DMS 273 (cell line): ENCODE data around the gene TM6SF1.
"Not testable (repeated sequence)": the region's sequence is repeated elsewhere in the genome, so short reads cannot be mapped to it uniquely, and the experiment has no call there.

ENCODE experiments used
- DNase-seq: peaks from one replicate; lab custom pipeline; 2025; ENCODE audit not compliant: unreplicated experiment; lab: John Stamatoyannopoulos, UW

The TM6SF1 gene

DNA sequence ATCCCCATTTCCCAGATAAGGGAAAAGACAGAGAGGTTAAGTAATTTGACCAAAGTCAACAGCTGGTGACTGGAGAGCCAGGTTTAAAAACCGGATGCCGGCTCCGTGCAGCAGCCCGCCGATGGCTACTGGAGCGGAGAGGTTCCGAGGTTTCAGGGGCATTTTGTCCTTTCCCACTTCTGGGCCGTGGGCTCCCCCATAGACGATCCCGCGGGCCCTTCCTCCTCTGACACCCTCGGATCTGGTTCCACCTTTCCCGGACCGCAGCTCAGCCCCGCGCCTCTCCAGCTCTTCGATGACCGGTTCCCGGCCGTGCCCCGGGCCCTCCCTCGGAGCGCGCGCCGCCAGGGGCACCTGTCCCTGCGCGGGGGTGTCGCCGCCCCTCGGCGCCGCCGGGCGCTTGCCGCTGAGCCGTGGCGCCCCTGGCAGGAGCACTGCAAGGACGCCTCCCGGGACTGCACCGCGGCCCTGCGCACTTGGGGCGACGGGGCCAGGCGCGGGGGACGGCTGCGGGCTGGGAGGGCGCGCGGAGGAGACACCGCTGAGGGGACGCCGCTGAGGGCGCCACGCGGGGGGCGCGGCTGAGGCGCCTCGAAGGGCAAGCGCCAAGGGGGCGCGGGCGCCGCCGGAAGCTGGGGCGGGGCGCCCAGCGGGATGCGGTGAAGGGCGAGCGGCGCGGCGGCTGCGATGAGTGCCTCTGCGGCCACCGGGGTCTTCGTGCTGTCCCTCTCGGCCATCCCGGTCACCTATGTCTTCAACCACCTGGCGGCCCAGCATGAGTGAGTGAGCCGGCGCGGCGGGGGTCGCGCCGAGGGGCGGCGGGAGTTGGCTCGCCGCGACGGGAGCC lies at the start of gene TM6SF1:
Gene TM6SF1, plus strand, starts transcription at position 652 of the 847 bp plus-strand sequence. Its CDS starts 36 bp downstream, at position 688.
- DNase-seq, result peak; percentile 69

DNA sequence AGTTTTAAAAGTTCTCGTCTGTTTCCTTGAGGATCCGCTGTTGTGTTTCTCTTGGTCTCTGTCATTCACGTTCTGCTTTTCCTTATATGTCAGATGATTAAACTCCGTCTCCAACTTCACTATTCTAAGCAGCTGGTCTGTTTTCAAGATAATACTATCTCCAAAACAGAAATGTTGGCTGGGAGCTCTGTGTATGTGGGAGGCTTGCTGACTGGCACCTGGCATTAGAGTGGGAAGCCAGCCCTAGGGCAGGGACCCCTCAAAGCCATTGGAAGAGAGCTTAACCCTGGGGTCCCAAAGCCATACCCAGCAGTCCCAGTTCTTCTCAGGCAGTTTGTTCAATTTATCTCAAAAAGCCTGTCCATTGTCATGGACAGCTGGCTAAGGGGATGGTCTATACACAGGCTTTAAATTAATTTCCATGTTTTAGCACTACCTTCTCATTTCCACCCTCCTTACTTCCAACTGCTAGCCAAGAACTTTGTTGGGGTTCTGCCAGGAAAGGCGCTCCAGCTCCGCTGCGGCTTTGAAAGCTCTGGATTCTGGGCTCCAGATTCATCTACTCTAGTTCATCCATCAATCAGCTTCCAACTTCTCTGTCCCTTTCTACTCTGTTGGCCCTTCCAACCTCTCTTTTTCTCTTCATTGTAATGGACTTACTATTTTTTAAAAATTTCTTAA lies 49.6 kb upstream of the TM6SF1 start:
- DNase-seq, result peak; percentile 6

DNA sequence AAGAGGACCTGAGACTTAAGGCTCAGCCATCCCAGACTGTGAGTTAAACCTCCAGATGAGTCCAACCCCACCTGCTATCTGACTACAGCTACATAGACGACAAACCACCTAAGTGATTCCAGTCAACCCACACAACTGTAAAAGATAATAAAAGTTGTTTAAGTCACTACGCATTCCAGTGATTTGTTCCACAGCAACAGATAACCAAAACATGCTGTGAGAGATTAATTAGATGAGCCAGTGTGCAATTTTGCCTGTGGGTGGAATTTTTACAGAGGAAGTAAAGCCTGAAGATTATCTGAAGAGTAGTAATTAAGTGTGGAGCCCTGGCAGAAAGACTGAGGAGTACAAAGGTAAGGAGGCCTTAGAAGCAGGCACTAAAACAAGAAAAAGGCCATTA lies 45.8 kb upstream of the TM6SF1 start:
- DNase-seq, result no peak

DNA sequence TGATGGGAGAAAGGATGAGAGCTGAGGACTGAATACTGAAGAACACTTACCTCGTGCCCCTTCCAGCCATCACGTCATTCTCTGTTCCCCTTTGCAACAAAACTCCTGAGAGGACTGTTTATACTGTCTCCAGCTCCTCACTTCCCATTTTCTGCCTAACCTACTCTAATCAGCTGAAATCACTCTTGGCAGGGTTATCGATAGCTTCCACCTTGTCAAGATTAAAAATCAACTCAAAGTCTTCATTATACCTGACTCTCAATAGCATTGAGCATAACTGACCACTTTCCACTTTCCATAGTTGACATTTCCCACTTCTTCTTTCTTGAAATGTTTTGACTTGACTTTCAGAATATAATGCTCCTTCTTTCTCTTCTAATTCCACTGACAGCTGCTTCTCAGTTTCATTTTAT lies 44.7 kb upstream of the TM6SF1 start:
- no peak for DNase-seq

DNA sequence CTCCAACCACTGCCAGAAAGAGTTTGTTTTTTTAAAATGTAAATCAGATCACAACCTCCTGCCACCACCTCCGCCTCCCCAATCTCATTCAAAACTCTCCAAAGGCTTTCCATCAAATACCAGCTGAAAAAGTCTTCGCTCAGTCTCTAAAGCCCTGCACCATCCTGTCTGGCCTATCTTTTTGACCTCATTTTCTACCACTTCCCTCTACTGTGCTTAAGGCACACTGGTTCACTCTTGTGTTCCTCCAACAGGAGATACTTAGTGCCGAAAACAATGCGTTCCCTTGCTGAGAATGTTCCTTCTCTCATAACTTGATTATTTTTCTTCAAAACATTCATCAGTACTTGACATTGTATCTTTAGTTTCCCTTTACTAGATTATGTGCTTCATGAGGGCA lies 43.9 kb upstream of the TM6SF1 start:
- no peak for DNase-seq

DNA sequence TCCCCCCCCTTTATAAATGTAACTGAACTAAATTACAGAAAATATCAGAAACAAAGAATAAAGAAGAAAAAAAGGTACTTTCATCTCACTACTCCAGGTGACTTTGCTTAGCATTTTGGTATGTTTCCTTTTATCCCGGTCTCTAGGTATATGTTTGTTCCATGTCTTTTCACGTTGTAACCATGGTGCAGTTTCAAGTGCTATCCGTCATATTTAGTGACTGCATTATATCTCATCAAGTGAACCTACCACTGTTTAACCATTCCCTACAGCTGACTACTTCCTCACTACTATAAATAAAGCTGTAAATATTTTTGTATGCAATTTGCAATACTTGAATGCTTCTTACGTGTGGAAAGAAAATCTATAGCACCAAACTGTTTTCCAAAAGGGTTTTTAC lies 42.6 kb upstream of the TM6SF1 start:
- no peak for DNase-seq

DNA sequence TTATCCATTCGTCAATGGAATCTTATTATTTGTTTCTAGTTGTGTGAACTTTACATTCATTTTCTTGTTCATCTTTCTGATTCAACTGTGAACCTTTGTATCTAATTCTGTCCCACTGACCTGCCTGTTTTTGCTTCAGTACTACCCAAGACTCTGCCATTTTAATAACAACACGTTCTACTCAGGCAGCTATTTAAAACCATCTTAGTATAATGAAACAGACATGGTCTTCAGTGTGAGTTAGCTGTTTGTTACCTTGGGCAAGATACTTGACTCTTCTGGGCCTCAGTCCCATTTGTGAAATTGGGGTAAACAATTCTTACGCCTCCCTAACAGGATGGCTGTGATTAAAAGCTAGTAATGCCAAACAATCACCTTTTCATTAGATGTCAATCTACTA lies 42.0 kb upstream of the TM6SF1 start:
- no peak for DNase-seq

DNA sequence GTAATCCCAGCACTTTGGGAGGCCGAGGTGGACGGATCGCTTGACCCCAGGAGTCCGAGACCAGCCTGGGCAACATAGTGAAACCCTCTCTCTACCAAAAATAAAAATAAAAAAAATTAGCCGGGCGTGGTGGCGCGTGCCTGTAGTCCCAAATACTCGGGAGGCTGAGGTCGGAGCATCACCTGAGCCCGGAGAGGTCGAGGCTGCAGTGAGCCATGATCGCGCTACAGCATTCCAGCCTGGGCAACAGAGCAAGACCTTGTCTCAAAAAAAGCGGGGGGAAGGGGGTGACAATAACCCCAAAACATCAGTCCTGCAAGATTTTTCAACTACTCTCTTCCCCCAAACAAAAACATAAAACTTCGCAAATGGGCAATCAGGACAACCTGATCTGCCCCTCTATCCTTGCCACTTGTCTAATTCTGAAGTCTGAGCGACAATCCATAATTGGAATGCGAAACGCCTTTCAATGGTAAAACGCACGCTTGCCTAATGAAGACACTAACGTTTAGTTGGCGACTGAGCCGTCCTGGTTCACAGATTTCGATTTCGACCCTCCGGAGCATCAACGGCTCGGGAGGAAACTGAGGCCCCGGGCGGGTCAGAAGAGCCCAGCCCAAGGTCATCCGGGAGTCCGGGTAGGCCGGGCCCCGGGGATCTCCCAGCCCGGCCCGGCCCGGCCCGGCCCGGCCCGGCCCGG lies 41.3 kb upstream of the TM6SF1 start:
- peak; percentile 34 for DNase-seq

DNA sequence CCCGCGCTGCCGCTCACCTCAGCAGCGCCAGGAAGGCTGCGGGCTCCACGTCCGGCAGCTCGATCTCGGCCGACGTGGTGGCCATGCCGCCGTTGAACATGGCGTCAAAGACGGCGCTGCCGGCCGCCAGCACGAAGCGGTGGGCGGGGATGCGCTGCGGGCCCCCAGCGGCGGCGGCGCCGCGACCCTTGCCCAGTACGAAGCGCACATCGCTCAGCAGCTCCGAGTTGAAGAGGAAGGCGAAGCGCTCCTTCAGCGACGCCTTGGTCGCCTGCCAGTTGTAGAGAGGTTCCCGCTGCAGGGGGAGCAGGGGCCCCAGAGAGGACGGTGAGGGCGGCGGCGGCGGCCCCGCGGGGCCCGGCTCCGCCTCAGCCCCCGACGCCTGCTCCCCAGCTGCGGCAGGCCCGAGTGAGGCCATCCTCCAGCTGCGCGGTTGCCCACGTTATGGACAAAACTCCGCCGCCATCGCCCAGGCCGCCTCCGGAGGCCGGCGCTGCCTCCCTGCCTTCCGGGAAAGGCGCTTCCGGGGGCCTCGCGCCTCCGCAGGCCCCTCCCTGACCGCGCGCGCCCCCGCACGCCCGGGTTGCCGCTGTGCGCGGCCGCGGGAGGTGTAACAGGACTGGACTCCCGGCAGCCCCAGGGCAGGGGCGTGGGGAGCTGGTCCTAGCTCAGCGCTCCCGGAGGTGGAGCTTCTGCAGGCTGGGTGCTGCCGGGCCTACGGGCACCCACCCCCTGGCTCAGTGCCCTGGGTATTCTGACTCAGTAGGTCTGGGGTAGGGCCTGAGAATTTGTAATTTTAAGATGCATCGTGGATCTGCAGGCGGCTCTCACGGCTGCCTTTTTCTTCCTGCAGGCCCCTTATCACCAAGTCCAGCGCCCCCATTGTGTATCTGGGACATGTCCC lies 40.5 kb upstream of the TM6SF1 start, which contains the start of gene BTBD1:
Gene BTBD1, minus strand, starts transcription at position 519 of the 904 bp plus-strand sequence. Its CDS starts 101 bp downstream, at position 418.
- DNase-seq, result peak; percentile 95

DNA sequence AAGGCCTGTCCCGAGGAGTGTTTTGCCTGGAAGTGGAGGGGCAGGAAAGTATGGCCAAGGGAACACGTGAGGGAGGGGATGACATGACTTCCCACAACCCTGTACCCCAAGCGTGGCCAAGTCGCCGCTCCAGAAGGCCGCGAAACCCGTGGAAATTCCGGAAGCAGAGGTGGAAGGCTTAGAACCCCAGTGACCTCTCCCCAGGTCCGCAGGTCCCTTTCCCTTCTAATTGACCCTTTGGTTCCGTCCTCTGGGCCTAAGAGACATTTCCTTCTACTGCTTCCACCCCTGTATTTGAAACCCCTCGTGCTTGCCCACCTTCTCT lies 39.8 kb upstream of the TM6SF1 start:
- no peak for DNase-seq

DNA sequence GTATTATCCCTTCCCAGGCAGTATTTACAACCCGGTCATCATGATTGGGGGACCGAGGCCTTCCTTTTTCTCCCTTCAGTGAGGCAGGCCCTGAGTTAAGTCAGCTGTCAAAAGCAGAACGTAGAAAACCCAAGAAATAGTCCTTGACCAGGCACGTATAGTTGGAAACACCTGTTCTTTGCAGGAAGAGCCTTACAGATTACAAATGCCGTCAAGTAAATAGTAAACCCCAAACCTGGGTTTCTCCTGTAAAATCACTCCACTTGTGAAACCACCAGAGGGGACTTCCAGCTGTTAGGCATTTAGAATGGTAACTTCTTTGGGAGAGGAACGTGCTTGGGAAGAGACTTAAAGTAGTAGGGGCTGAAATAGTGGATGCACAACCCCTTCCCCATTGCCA lies 39.4 kb upstream of the TM6SF1 start:
- DNase-seq, result no peak

DNA sequence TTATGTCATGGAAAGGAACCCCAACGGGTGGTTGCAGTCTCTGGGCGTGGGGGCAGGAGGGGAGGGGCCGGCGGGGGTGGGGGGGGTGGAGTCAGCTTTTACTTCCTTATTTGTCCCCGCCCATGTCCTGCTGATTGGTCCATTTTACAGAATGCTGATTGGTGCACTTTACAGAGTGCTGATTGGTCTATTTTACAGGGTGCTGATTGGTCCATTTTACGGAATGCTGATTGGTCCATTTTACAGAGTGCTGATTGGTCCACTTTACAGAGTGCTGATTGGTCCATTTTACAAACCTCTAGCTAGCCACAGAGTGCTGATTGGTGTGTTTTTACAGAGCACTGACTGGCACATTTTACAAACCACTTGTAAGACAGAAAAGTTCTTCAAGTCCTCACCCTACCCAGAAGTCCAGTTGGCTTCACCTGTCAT lies 38.2 kb upstream of the TM6SF1 start:
- DNase-seq, result peak; percentile 4

DNA sequence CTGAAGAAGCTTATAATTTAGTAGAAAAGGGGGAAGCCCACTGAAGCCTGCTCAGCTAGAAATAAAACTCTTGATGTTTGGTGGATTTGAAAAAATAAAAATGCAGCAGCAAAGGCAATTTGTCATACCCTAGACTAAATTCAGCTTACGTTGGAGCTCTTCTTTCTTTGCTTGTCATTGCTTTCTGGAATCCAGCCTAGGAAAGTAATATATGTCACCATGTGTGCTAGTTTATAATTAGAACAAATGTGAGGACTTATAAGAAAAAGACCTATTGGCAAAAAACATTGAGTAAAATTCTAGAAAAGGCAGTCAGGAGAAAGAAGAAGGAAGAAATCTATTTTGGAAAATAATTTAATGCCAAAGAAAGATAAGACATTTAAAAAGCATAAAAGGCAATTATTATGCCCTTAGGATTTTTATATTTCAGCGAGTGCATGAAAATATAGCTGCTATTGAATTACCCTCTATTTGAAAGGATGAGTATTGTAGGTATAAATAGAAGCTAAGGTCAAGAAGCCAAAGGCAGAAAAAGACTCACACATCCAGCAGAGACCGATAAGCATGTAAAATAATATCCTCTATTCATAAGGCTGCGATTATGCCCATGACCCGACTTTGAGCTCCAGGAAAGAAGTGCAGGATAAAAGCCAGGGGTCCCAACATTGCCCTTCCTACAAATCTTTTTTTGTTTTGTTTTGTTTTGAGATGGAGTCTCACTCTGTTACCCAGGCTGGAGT lies 29.8 kb upstream of the TM6SF1 start:
- DNase-seq, result no peak

DNA sequence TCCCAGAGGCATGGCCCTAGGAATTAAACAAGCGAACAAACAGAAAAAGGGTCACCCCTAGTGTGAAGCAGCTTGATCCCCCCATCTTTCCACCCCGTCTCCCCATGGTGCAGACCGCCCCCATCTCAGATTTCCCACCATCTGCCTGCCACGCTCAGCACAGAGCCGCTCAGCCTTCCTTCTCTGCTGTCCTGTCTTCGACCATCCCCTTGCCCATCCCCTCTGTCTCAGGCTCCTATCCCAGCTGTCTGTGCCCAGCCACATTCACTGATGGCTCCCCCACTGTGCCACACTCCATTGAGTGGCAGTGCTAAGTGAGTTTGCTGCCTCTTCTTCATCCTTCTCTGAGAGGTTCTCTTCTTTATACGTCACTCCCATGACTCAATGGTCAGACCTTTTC lies 28.7 kb upstream of the TM6SF1 start:
- no peak for DNase-seq

DNA sequence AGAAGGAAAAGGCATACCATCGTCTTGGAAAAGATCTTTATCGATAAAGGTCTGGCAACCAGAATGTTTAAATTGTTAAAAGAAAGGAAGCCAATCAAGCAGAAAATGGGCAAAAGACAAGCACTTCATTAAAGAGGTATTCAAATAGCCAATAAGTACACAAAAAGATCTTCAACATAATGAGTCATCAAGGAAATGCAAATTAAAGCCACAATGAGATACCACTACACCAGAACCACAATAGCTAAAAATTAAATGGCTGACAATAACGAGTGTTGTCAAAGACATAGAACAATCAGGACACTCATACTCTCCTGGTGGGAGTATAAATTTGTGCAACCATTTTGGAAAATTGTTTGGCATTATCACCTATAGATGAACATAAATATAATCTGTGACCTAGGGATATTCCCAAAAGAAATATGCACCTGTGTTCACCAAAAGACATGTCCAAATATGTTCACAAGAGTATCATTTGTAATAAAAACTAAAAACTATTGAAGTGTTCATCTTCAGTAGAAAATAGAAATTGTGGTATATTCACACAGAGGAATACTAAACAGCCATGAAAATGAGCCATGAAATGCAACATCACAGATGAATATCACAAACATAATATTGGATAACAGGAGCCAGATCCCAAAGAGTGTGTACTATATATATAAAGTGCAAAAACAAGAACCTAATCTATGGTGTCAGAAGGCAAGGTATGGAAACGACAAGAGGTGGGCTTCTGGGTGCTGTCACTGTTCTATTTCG lies 26.0 kb upstream of the TM6SF1 start:
- DNase-seq, result no peak

DNA sequence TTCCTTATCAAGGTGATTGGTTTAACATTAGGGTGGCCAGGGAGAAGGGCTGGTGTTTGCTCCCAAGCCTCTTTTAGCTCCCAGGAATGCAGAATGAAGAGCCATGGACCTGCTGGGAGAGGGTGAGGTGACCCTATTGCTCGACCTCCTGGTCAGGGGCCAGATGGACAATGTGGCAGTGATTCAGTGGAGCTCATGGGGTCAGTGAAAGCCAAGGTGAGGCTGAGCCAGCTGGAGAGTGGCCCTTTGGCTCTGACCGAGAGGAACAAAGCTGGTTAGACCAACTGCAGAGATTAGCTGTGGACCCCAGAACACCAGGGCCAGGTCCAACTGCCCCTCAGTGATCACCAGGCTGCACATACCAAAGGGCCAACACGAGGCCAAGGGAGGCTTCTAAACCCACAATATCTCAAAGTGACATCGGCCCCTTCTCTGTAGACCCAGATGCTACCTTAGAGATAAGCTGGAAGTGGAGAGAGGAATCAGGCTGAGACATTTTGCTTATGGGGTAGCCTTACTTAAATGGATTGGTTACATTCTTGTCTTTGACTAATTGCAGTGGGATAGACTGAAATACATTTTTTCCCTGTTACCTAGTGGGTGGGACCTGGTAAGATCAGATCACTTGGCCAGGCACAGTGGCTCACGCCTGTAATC lies 24.6 kb upstream of the TM6SF1 start:
- no peak for DNase-seq

DNA sequence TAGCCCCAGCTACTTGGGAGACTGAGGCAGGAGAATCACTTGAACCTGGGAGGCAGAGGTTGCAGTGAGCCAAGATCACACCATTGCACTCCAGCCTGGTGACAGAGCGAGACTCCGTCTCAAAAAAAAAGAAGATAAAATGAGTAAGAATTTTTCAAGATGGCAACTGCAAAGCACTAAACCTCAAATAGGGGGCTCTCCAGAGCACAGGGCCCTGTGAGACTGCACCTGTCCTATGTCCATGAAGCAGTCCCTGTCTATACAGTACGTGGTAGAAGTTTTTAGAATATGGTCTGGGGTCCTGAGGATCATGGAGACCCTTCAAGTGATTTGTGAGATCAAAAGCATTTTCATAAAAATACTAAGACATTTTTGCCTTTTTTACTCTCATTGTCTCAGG lies 22.0 kb upstream of the TM6SF1 start:
- not testable (repeated sequence) for DNase-seq

DNA sequence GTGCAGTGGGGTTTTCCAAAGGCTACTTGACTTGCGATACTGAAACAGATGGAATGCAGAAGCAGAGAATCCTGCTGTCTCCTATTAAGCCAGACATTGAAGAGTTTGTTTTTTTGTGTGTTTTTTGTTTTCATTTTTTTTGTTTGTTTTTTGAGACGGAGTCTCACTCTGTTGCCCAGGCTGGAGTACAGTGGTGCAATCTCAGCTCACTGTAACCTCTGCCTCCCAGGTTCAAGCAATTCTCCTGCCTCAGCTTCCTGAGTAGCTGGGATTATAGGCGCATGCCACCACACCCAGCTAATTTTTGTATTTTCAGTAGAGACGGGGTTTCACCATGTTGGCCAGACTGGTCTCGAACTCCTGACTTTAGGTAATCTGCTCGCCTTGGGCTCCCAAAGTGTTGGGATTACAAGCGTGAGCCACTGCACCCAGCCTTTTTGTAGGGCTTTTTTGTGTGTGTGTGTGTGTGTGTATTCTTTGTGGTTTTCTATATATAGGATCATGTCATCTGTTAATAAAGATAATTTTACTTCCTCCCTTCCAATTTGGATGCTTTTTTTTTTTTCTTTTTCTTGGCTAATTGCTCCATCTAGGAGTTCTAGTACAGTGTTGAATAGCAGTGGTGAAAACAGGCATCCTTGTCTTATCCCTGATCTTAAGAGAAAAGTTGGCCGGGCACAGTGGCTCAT lies 21.4 kb upstream of the TM6SF1 start:
- not testable (repeated sequence) for DNase-seq
